K562 (cell line): Measurements from ENCODE around the gene NEK2. TPM values are rescaled to one million over a fixed set of nuclear protein-coding genes. Genes with fewer than 3 reads are reported as not detected.

Experiments used
- ATAC-seq: fragments of 200-7000 bp; cut with Tn5 transposase; 3 replicates; pipeline ENCODE4 v1.9.1; 2020; ENCODE audit warnings: moderate library complexity
- BruUV-seq: library from RNA; stranded (reverse); fragments of 400-500 nt; replicated peaks from 2 replicates; lab custom pipeline; 2021; lab: Mats Ljungman, UMichigan
- CTCF ChIA-PET: fragments of 300-600 bp; formaldehyde crosslinking; extraction: SDS; loops from one replicate; lab custom pipeline; 2021; ENCODE audit warnings: low intra/inter-chr PET ratio; lab: Yijun Ruan, JAX
- POLR2A ChIA-PET: fragments of 300-600, 350-650 bp; sonication (Branson Sonifier 250); formaldehyde crosslinking; extraction: SDS; loops from one replicate; lab custom pipeline; 2021; ENCODE audit warnings: antibody characterized with exemption, inconsistent platforms; lab: Yijun Ruan, JAX
- DNase-seq, 4 experiments: peaks; one replicate each; pipeline versions ENCODE4 v3.0.0 to v3.0.0-alpha.2; 2011 to 2018; ENCODE audit warnings: low spot score in 3 of 4, mixed read lengths in 3 of 4; ENCODE audit errors: extremely low read depth in 1 of 4
- FAIRE-seq: peaks from 2 replicates; lab custom pipeline; 2011; peaks lifted over from hg19 to GRCh38; lab: Jason Lieb, UNC
- H2AFZ ChIP-seq: 2 replicates; pipeline ENCODE4 v1.6.0; 2011; ENCODE audit warnings: low read depth, low read length, control low read depth, inconsistent platforms
- H3K27ac ChIP-seq: fragments of 200-600 bp; 3 replicates; pipeline ENCODE4 v1.8.0; 2011; ENCODE audit warnings: low read depth, mild to moderate bottlenecking, control low read depth, inconsistent platforms, low read length, moderate library complexity, mixed read lengths; ENCODE audit errors: extremely low read depth
- H3K27me3 ChIP-seq, 2 experiments: fragments of 300-600 bp in 1 of 2; 2 replicates in 1 of 2; 3 replicates in 1 of 2; pipeline versions ENCODE4 v1.6.0 to v1.8.0; 2011; ENCODE audit warnings: inconsistent platforms in 2 of 2, low read length in 2 of 2, mild to moderate bottlenecking in 1 of 2, mixed read lengths in 1 of 2, moderate library complexity in 1 of 2; ENCODE audit not compliant: control insufficient read depth in 2 of 2, insufficient read depth in 2 of 2
- H3K36me3 ChIP-seq: fragments of 300-600 bp; 3 replicates; pipeline ENCODE4 v1.8.0; 2011; ENCODE audit warnings: mild to moderate bottlenecking, low read length, inconsistent platforms; ENCODE audit not compliant: control insufficient read depth, insufficient read depth
- H3K4me1 ChIP-seq, 2 experiments: fragments of 200-600 bp in 1 of 2; replicated peaks in 1 of 2; 2 replicates in 1 of 2; 3 replicates in 1 of 2; pipeline versions ENCODE4 v1.5.1 to v1.8.0; 2011; ENCODE audit warnings: inconsistent platforms in 2 of 2, low read length in 2 of 2, mild to moderate bottlenecking in 1 of 2, mixed read lengths in 1 of 2, moderate library complexity in 1 of 2; ENCODE audit not compliant: control insufficient read depth in 2 of 2, insufficient read depth in 2 of 2
- H3K4me2 ChIP-seq: 2 replicates; pipeline ENCODE4 v1.6.1; 2011; ENCODE audit warnings: low read length, control low read depth, inconsistent platforms, mixed read lengths; ENCODE audit not compliant: insufficient read depth
- H3K4me3 ChIP-seq: fragments of 200-600 bp; sonication (generic), shearing (Covaris generic); 2 replicates; pipeline ENCODE4 v1.5.1; 2016; ENCODE audit warnings: control low read depth, inconsistent platforms
- H3K79me2 ChIP-seq: fragments of 200-600 bp; 3 replicates; pipeline ENCODE4 v1.8.0; 2011; ENCODE audit warnings: low read length, inconsistent platforms; ENCODE audit not compliant: control insufficient read depth, insufficient read depth
- H3K9ac ChIP-seq, 2 experiments: 2 replicates each; pipeline versions ENCODE4 v1.6.0 to v1.6.1; 2011; ENCODE audit warnings: low read depth in 2 of 2, low read length in 2 of 2, control low read depth in 1 of 2, inconsistent platforms in 1 of 2, mild to moderate bottlenecking in 1 of 2, mixed read lengths in 1 of 2; ENCODE audit not compliant: insufficient read depth in 1 of 2
- H3K9me1 ChIP-seq: one replicate; pipeline ENCODE4 v1.6.0; 2011; ENCODE audit warnings: inconsistent platforms, mild to moderate bottlenecking, low read length, moderate library complexity; ENCODE audit not compliant: control insufficient read depth, insufficient read depth
- H3K9me3 ChIP-seq: replicated peaks from 2 replicates; pipeline ENCODE4 v1.5.1; 2011; ENCODE audit warnings: low read depth, low read length, inconsistent platforms; ENCODE audit not compliant: control insufficient read depth, insufficient read depth
- H4K20me1 ChIP-seq: replicated peaks from 2 replicates; pipeline ENCODE4 v1.6.1; 2011; ENCODE audit warnings: low read length, inconsistent platforms, mixed read lengths; ENCODE audit not compliant: control insufficient read depth, insufficient read depth
- ARID1B ChIP-seq: fragments of 450-650 bp; IDR thresholded peaks from 2 replicates; pipeline ENCODE4 v1.6.1; 2016; ENCODE audit warnings: antibody characterized with exemption, mild to moderate bottlenecking, inconsistent platforms
- CCNT2 ChIP-seq: IDR thresholded peaks from 2 replicates; pipeline ENCODE4 v1.6.1; 2011; ENCODE audit warnings: borderline replicate concordance, low read depth, mild to moderate bottlenecking, moderate library complexity, mixed read lengths, low read length; ENCODE audit not compliant: insufficient read length; ENCODE audit errors: extremely low read depth
- HDAC6 ChIP-seq: IDR thresholded peaks from 2 replicates; pipeline ENCODE4 v1.6.1; 2012; ENCODE audit warnings: low read depth, mild to moderate bottlenecking, control low read depth, inconsistent platforms, low read length, moderate library complexity
- MECOM ChIP-seq: fragments of 250-450 bp; sonication (Bioruptor Pico); IDR thresholded peaks from 2 replicates; pipeline ENCODE4 v1.8.0; 2022; ENCODE audit warnings: inconsistent platforms
- ZNF143 ChIP-seq: sonication (generic); formaldehyde crosslinking; IDR thresholded peaks from 2 replicates; pipeline ENCODE4 v1.9.0; 2022; ENCODE audit warnings: mild to moderate bottlenecking, missing genetic modification reagents
- ZNF764 ChIP-seq: fragments of 250-450 bp; sonication (Bioruptor Pico); IDR thresholded peaks from 2 replicates; pipeline ENCODE4 v1.4.0; 2020; ENCODE audit warnings: low read depth, mild to moderate bottlenecking, moderate library complexity
- WGBS: fragments of 100-300 bp; shearing (Covaris generic); methylation state at CpG from one replicate; pipeline ENCODE4 v1.1.6; 2016; ENCODE audit warnings: low coverage, mixed read lengths; ENCODE audit not compliant: insufficient coverage; ENCODE audit errors: missing lambda C conversion rate; 5-methylcytosine and 5-hydroxymethylcytosine counted together
- in situ Hi-C: fragments of 300-500 bp; cut with MboI; formaldehyde crosslinking; loops from 4 replicates; pipeline ENCODE4 v1.15.0; 2018; ENCODE audit warnings: inconsistent platforms, mixed read lengths
- intact Hi-C: fragments of 100-400 bp; cut with micrococcal nuclease; formaldehyde crosslinking; loops from 2 replicates; pipeline ENCODE4 v1.14.2; 2022
- polyA plus RNA-seq, 8 experiments: library from polyadenylated mRNA; depleted of rRNA in 4 of 8; stranded (reverse) in 5 of 8; unstranded in 3 of 8; fragments of >200 nt; fragmentation: Nextera tagmentation in 2 of 8; fragmentation: Illumina TruSeq in 1 of 8; extraction: Ambion mirVana in 2 of 8; extraction: Trizol in 1 of 8; gene quantifications; 2 replicates each; pipeline versions ENCODE4 v1.2.1 to v1.2.3, GENCODE V29; 2011 to 2014; ENCODE audit warnings: inconsistent platforms in 1 of 8, missing spikeins in 1 of 8
- total RNA-seq, 7 experiments: library from RNA; depleted of rRNA in 6 of 7; stranded (reverse); fragments of >200 nt in 6 of 7; fragmentation: Illumina TruSeq in 2 of 7; extraction: Trizol in 2 of 7; gene quantifications; 2 replicates each; pipeline versions ENCODE4 v1.2.1 to v1.2.3, GENCODE V29; 2011 to 2021; ENCODE audit warnings: low replicate concordance in 1 of 7
- TF ChIP-seq, protein P1 (sequence below): fragments of 150-350 bp; conservative IDR thresholded peaks from 2 replicates; pipeline ENCODE4 v1.6.1; 2014; ENCODE audit warnings: low read length

NEK2 gene
- total and polyA plus RNA-seq, 9 of the 15 experiments (the other 6 are each of a cell fraction or from before 2014, with no cell fraction given), result 30.0 to 74.7 (median 66.4) TPM

DNA sequence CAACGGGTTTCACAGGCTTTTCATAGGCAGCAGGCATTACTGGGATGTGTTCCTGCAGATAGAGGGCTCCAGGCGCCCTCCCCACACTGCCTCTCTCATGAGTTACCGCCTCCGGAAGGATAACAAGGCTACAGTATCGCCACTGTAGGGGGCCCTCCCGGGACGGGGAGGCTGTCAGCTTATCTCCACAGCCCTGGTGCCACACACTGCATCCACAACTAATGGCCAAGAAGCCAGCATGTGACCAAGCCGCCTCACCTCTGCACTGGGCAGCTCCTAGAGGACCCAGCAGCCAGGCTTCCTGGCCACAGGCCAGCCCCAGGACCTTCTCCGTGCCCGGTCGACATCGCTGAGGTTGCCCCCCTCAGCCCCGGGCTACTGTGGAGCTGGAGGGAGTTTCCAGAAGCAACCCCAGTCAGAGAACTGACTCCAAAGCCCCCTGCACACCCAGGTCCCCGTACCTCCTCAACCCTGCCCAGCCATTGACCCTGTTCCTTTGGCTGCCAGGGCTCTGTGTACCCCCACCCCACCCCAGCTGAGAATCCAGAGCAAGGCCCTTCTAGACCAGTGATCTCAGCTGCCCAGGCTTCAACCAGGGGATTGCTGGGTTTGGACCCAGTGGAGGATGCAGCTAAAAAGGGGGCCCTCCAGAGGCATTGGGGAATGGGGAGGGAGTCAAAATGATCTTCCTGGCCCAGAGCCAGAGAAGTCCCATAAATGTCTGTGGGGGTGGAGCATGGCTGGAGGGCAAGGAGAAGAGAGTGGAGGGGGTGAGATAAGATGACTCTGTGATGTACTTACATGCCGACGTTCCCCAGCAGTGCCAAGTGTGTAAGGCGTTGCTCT is 45.0 kb downstream of the NEK2 start (continued):
- TF ChIP-seq, protein P1, sequence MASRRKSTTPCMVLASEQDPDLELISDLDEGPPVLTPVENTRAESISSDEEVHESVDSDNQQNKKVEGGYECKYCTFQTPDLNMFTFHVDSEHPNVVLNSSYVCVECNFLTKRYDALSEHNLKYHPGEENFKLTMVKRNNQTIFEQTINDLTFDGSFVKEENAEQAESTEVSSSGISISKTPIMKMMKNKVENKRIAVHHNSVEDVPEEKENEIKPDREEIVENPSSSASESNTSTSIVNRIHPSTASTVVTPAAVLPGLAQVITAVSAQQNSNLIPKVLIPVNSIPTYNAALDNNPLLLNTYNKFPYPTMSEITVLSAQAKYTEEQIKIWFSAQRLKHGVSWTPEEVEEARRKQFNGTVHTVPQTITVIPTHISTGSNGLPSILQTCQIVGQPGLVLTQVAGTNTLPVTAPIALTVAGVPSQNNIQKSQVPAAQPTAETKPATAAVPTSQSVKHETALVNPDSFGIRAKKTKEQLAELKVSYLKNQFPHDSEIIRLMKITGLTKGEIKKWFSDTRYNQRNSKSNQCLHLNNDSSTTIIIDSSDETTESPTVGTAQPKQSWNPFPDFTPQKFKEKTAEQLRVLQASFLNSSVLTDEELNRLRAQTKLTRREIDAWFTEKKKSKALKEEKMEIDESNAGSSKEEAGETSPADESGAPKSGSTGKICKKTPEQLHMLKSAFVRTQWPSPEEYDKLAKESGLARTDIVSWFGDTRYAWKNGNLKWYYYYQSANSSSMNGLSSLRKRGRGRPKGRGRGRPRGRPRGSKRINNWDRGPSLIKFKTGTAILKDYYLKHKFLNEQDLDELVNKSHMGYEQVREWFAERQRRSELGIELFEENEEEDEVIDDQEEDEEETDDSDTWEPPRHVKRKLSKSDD, result no peak
- TF ChIP-seq ARID1B, result peak; percentile 94

DNA sequence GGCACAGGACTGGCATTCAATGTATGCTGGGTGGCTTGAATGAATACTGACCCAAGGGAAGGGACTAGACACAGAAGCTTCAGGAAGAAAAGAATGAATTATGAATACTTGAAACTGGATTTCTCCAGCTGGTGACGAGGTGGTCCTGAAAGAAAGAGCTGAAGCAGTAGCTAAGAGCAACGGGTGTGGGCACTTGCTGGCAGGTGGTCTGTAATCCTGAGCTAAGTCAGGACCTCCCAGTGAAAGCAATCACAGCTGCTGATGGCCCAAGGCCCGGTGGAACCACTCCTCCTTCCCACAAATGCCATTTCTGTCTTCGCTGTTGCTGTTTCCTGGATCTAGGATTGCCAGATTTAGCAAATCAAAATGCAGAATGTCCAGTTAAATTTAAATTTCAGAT is 47.0 kb downstream of the NEK2 start:
- no peak for FAIRE-seq
- intact Hi-C loops, result no loop called here
- Histone ChIP-seq H4K20me1 (no peaks in the 10 kb centered on the region), H3K9me3 (no peaks in the 10 kb centered on the region), H3K36me3 (no peaks in the 10 kb centered on the region), H3K9ac (peak overlapping the region in 1 of 2 experiments; percentile 60; a peak in 1 of 4 replicates), H3K4me1 (peaks cover 34 to 43% of the 10 kb centered on the region in 2 experiments), H3K27ac (no peak overlapping the region), H3K4me3 (no peak overlapping the region), H3K79me2 (no peaks in the 10 kb centered on the region), H2AFZ (peak overlapping the region; percentile 28; the same call in 1 of the 2 replicates), H3K27me3 (no peaks in the 10 kb centered on the region), H3K4me2 (no peak overlapping the region), H3K9me1 (no peaks in the 10 kb centered on the region)
- no peak for DNase-seq
- POLR2A ChIA-PET, result interaction anchor here (0.7 to 1.4 kb wide), 4 partner anchors 9 to 48 kb away, joined by 3 to 4 read pairs (median 3); no protein-coding TSS in a partner anchor
- BruUV-seq, result no TSS peak
- CTCF ChIA-PET, result no interaction called here
- 67% methylated on average over 4 of the region's 4 CpGs for WGBS
- ATAC-seq, result no peak
- in situ Hi-C loops, result no loop called here
- TF ChIP-seq MECOM (CRISPR knock-in tag), result no peak
- TF ChIP-seq HDAC6, result no peak
- no peak for TF ChIP-seq ZNF764
- no peak for TF ChIP-seq ZNF143 (CRISPR knock-in tag)
- TF ChIP-seq CCNT2, result no peak
